Sigmoid colon (tissue), 4 donors: Measurements from ENCODE around the gene GABARAP.

Experiments
- CTCF ChIP-seq, 4 experiments: fragments of 450-650 bp in 3 of 4; fragments of 200-600 bp in 1 of 4; IDR thresholded peaks; one replicate each; pipeline ENCODE4 v1.5.1; 2016 to 2019; ENCODE audit warnings: antibody characterized with exemption in 4 of 4, mild to moderate bottlenecking in 3 of 4, moderate library complexity in 2 of 4
- POLR2A ChIP-seq, 2 donors: fragments of 450-650 bp; IDR thresholded peaks; one replicate each; pipeline ENCODE4 v1.6.1; 2016; ENCODE audit warnings: antibody characterized with exemption in 2 of 2, mild to moderate bottlenecking in 2 of 2, moderate library complexity in 2 of 2
- POLR2AphosphoS5 ChIP-seq, 4 donors: sonication (generic); formaldehyde crosslinking; IDR thresholded peaks; one replicate each; pipeline ENCODE4 v1.6.1; 2017; ENCODE audit warnings: antibody characterized with exemption in 4 of 4

- TF ChIP-seq POLR2A (IDR thresholded peaks at IDR 0.05) (no peak), POLR2AphosphoS5 (IDR thresholded peaks at IDR 0.05) (no peak), CTCF (IDR thresholded peaks at IDR 0.05) (no peak)
Observed at GRCh38 chr17:7284911-7285310, 42.7 kb upstream of the GABARAP start.
